Iris pigment epithelial cell (primary cell): ENCODE results near the gene ZBTB5.

Source experiments
- DNase-seq: peaks from one replicate; pipeline ENCODE4 v3.0.0-alpha.2; 2011; ENCODE audit warnings: low read depth

The ZBTB5 gene

DNA sequence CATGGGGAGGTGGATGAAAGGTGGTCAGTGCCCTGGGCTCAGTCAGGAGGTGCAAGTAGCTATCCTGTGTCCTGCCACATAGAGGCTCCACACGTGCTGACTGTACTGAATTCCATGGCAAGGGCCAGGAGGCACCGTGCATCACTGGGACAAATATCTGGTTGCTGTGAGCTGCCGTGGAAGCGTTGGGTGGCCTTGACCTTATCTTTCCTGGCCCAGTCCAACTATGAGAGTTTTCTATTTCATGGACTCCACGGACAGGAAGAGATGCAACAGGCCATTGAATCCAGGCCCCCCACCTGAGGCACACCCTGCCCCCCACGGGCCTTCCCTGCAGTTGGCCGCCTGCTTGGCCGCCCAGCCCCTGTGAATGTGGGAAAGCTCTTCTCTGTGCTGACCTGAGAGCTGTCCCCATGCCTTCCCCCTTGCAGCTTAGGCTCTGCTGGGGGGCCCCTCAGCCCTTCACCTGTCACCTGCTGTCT lies 41.0 kb downstream of the ZBTB5 start:
- no peak for DNase-seq

GRCh38 chr9:37423508-37423907 lies 41.7 kb downstream of the ZBTB5 start:
- DNase-seq, result no peak

- DNase-seq, result peak; percentile 65
These were observed 42.8 kb downstream of the ZBTB5 start, which contains the start of gene GRHPR for GRCh38 chr9:37422289-37423104. TSS of gene GRHPR (plus strand) at chr9:37422696. CDS start at chr9:37422751, 55 bp downstream.

GRCh38 chr9:37421914-37422288 lies 43.3 kb downstream of the ZBTB5 start:
- no peak for DNase-seq

- no peak for DNase-seq
These were observed 44.7 kb downstream of the ZBTB5 start for GRCh38 chr9:37420271-37421215.

GRCh38 chr9:37419204-37419603 lies 46.0 kb downstream of the ZBTB5 start:
- no peak for DNase-seq

- no peak for DNase-seq
These were observed 47.2 kb downstream of the ZBTB5 start for GRCh38 chr9:37417857-37418618.

DNA sequence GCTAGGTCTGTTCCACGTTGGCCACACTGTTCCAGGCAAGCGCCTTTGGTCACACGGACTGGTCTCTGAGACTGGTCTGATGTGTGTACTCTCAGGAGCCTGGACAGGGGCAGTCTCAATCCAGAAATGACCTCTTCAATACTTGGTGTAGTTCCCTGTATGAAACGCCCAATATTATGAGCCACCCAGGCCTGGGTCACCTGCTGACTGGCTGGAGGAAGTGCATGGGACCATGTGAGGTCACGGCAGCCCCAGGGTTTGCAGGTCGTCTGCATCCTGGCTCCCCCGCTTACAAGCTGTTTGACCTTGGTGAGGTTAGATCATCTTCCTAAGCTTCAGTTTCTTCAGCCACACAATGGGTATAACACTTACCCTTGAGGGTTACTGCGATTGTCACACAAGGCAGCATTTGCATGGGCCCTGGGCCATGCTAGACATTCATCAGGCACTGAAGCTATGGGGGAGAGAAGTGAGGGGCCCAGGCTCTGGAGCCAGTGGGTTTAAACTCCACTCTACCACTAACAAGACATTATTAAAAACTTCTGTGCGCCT lies 47.9 kb downstream of the ZBTB5 start:
- no peak for DNase-seq

DNA sequence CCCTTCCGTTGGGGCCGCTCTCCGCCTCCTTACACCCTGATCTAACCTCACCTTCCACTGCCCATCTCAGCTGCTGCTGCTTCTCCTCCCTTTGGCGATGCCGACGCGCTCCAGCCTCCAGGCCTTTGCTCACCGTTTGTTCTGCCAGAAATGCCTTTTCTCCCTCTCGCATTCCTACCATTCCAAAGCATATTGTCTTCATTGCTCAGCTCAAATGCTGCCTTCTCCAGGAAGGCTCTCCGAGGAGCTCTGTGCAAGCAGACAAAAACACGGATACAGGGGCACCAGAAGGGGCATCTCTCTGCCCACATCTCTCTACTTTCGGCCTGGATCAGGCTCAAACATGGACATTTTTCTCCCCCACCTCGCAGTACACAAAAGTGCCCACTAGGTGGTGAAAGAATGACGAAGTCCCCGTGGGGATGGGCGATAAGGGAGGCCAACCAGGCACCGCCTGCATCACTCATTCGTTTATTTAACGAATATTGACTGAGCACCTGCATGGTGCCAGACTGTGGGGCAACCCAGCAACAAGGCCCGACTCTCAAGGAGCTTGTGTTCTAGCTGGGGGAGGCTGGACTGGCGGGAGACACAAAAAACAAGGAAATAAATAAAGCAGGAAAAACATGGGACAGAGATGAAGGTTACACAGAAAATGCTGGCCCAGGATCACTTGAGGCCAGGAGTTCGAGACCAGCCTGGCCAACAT lies 50.1 kb downstream of the ZBTB5 start:
- DNase-seq, result peak; percentile 71

- no peak for DNase-seq
These were observed 50.7 kb downstream of the ZBTB5 start for GRCh38 chr9:37414503-37414943.

- peak; percentile 23 for DNase-seq
These were observed 51.9 kb downstream of the ZBTB5 start for GRCh38 chr9:37413311-37413710.

GRCh38 chr9:37412431-37413151 lies 52.7 kb downstream of the ZBTB5 start:
- peak; percentile 56 for DNase-seq

DNA sequence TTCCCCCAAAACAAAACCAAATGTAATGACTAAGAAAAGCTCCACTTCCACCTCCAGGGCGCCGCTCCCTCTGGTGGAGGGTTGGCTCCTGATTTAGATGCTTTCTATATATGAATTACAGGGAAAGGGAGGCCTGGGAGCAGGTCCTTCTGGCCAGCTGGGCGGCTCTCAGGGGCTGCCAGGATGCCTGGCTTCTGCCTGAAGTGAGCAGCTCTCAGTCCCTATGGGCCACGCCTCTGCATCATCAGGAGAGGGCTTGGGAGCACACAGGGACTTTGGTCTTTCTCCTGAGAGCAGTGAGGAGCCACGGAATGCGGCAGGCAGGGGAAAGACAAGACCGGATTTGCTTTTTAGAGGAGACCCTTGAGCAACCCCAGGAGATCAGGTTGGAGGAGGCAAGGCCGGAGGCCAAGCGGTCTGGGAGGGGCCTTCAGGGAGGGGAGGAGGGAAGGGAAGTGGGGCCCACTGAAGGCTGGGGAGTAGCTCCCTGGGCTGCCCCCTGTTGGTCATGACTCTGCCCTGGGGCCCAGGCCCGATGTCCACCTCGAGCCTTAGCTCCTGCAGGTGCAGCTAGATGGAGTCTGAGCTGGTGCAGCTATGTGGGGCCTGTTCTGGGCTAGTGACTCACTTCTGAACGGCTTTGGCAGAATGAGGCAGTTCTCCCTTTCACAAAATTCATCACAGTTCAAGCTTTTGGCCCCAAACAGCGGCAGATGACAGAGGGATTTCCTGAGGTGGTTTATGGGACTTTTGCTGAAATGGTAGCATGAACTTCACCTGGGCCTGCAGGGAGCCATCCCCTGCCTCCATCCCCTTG lies 54.1 kb downstream of the ZBTB5 start:
- DNase-seq, result peak; percentile 21

DNA sequence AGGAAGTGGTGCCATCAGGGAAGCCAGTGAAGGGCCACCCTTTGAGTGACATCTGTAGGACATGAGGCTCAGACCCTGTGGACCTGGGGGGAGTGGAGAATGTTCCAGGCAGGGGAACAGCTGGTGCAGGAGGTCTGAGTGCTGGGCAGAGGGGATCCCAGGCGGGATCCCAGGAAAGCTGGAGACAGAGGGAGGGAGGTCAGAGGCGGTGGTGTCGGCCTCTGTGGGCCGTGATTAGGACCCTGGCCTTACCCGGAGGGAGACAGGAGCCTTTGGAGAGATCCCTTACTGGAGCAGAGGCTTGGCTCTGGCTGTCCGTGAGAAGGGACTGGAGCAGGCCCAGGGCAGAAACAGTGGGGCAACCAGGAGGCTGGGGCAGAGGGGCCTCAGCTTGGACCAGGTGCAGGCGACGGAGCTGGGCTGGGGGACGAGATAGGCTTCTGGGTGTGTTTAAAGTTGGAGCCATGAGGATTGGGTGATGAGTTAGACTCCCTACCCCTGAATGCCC lies 54.8 kb downstream of the ZBTB5 start:
- DNase-seq, result no peak

- no peak for DNase-seq
These were observed 56.1 kb downstream of the ZBTB5 start for GRCh38 chr9:37408933-37409710.

DNA sequence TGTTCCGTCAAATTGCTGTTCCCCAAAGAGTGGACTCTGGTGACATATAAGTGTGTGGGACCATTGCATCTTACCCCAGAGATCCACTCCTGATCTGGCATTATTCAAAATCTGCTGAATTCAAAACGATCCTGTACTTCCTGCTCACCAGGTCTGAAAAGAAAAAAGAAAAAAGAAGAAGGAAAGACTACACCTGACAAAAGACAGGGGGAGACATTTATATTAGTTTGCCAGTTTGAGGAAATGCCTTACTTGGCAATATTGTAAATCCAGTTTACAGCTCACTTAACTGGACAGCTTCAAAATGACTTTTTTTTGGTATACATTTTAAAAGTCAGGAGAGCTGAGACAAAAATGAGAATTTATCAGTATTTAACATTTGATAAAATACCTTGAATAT lies 57.8 kb downstream of the ZBTB5 start:
- DNase-seq, result no peak

DNA sequence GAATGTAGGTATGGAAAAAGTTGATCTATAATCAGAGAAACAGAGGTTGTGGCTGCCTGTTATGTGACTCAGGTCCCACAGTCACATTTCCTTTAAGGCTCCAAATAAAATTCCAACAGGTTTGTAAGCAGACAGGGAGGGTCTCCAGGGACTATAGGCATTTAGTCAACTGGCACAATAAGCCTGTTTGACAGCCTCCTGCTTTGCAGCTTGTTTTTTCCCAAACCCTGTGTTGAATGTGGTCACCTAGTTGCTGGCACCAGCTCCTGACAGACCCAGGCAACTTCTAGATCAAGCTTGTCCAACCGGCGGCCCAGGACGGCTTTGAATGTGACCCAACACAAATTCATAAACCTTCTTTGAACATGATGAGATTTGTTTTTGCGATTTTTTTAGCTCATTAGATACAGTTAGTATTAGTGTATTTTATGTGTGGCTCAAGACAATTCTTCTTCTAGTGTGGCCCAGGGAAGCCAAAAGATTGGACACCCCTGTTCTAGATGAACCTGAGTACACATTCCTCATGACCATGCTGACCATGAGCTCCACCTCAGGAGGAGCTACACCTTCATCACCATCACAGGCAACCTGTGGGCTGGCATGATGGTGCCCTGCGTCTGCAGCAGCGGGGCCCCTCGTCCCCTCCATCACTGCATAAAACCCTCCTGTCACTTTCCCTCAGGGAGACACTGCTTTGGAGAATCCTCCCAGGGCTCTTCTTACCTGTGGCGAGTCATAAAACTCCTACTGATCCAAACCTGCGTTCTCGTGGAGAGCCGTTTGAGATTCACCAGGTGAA lies 58.4 kb downstream of the ZBTB5 start:
- DNase-seq, result no peak
